ENCODE measurements around the gene CDIP1.

GRCh38 chr16:4514606-4515005, 24.0 kb downstream of the CDIP1 start:
- TF ChIP-seq POU2F2 (IDR thresholded peaks at IDR 0.05; ENCODE audit: low read depth, low read length) (0 out of 2 replicates have a peak, but pooled peaks have one; percentile 20), POLR2A (IDR thresholded peaks at IDR 0.05; ENCODE audit: low read depth, low read length) (no peak), POLR2AphosphoS5 (IDR thresholded peaks at IDR 0.05; ENCODE audit: low read depth, low read length) (no peak), SPI1 (IDR thresholded peaks at IDR 0.05; ENCODE audit: low read depth, low read length) (no peak; the same call in 1 of the 2 replicates), TAF1 (IDR thresholded peaks at IDR 0.05; ENCODE audit: low read depth, low read length) (no peak)

All from GM12891 (cell line).